HEK293 (cell line): ENCODE data around the gene PDE4A.

ENCODE experiments used
- CTCF ChIP-seq: fragments of 450-650 bp; formaldehyde crosslinking; IDR thresholded peaks from 2 replicates; pipeline ENCODE4 v1.5.1; 2016; ENCODE audit warnings: missing biosample characterization, missing genetic modification characterization
- MEIS1 ChIP-seq: sonication (generic); formaldehyde crosslinking; IDR thresholded peaks from 2 replicates; pipeline ENCODE4 v1.8.1; 2022; ENCODE audit warnings: missing genetic modification reagents, mild to moderate bottlenecking, borderline replicate concordance
- ZNF362 ChIP-seq: fragments of 450-650 bp; formaldehyde crosslinking; IDR thresholded peaks from 2 replicates; pipeline ENCODE4 v1.5.1; 2016; ENCODE audit warnings: missing biosample characterization, missing genetic modification characterization
- ZNF610 ChIP-seq: fragments of 450-650 bp; formaldehyde crosslinking; IDR thresholded peaks from 2 replicates; pipeline ENCODE4 v1.5.1; 2016; ENCODE audit warnings: missing biosample characterization, missing genetic modification characterization, borderline replicate concordance
- ZNF785 ChIP-seq: fragments of 450-650 bp; formaldehyde crosslinking; IDR thresholded peaks from 2 replicates; pipeline ENCODE4 v1.5.1; 2016; ENCODE audit warnings: missing biosample characterization, missing genetic modification characterization
- ZNF792 ChIP-seq: fragments of 450-650 bp; formaldehyde crosslinking; IDR thresholded peaks from 2 replicates; pipeline ENCODE4 v1.5.1; 2016; ENCODE audit warnings: missing biosample characterization, missing genetic modification characterization
- TF ChIP-seq, protein P1 (sequence below): fragments of 450-650 bp; formaldehyde crosslinking; IDR thresholded peaks from 2 replicates; pipeline ENCODE4 v1.5.1; 2016; ENCODE audit warnings: missing biosample characterization, missing genetic modification characterization

DNA sequence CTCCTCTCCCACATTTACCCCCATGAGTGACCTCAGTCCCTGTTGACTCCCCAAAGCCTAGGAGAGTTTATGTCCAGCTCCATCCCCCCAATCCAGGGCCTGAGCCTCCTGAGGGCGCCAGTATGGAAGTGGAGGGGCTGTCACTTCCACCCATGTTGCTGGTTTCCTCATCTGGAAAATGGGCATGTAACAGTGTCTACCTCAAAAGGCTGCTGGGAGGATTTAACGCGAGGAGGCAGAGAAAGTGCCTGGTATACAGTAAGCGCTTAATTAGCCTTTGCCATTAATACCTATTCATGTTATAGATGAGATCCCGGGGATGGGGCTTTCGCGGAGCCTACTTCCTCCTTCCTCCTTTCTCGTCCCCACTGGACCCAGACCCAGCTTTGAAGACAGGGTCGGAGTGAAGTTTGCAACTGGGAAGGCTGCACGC, 40.4 kb upstream of the PDE4A start:
- TF ChIP-seq CTCF (tag by site-specific recombination) (no peak), MEIS1 (CRISPR knock-in tag) (no peak), ZNF362 (no peak), ZNF785 (tag by site-specific recombination) (no peak), ZNF610 (tag by site-specific recombination) (no peak), ZNF792 (tag by site-specific recombination) (peak; percentile 97; the same call in 1 of the 2 replicates)
- TF ChIP-seq, protein P1, sequence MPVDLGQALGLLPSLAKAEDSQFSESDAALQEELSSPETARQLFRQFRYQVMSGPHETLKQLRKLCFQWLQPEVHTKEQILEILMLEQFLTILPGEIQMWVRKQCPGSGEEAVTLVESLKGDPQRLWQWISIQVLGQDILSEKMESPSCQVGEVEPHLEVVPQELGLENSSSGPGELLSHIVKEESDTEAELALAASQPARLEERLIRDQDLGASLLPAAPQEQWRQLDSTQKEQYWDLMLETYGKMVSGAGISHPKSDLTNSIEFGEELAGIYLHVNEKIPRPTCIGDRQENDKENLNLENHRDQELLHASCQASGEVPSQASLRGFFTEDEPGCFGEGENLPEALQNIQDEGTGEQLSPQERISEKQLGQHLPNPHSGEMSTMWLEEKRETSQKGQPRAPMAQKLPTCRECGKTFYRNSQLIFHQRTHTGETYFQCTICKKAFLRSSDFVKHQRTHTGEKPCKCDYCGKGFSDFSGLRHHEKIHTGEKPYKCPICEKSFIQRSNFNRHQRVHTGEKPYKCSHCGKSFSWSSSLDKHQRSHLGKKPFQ (tag by site-specific recombination), result no peak
